ENCODE data around the gene C11orf71.

C11orf71 gene

DNA sequence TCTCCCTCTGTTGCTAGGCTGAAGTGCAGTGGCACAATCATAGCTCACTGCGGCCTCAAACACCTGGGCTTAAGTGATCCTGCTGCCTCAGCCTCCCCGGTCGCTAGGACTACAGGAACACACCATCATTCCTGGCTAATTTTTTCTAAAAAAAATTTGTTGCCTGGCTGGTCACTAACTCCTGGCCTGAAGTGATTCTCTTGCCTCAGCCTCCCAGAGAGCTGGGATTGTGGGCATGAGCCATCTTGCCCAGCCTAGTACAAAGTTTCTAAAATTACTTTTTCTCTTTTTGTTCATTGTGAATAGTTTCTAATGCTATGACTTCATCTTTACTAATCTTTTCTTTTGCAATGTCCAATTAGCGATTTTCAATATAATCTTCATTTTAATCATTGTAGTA, 12.6 kb upstream of the C11orf71 start:
- TF ChIP-seq, protein P1, sequence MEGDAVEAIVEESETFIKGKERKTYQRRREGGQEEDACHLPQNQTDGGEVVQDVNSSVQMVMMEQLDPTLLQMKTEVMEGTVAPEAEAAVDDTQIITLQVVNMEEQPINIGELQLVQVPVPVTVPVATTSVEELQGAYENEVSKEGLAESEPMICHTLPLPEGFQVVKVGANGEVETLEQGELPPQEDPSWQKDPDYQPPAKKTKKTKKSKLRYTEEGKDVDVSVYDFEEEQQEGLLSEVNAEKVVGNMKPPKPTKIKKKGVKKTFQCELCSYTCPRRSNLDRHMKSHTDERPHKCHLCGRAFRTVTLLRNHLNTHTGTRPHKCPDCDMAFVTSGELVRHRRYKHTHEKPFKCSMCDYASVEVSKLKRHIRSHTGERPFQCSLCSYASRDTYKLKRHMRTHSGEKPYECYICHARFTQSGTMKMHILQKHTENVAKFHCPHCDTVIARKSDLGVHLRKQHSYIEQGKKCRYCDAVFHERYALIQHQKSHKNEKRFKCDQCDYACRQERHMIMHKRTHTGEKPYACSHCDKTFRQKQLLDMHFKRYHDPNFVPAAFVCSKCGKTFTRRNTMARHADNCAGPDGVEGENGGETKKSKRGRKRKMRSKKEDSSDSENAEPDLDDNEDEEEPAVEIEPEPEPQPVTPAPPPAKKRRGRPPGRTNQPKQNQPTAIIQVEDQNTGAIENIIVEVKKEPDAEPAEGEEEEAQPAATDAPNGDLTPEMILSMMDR (IDR thresholded peaks at IDR 0.05; ENCODE audit: poor library complexity, severe bottlenecking), result no peak
- Histone ChIP-seq H3K9me3 (ENCODE audit: severe bottlenecking) (no peaks in the 10 kb centered on the region), H3K4me1 (ENCODE audit: insufficient read depth, poor library complexity, severe bottlenecking) (peaks cover 16% of the 10 kb centered on the region), H3K27ac (ENCODE audit: poor library complexity, severe bottlenecking) (peak overlapping the region; percentile 15), H3K36me3 (ENCODE audit: low read depth) (peaks cover 29% of the 10 kb centered on the region), H3K4me3 (ENCODE audit: severe bottlenecking) (no peak overlapping the region), H3K27me3 (ENCODE audit: insufficient read depth, poor library complexity, severe bottlenecking) (no peaks in the 10 kb centered on the region)
- no peak for DNase-seq (ENCODE audit: low spot score)
- no peak for ATAC-seq (ENCODE audit: low read depth)

- Histone ChIP-seq H3K27ac (ENCODE audit: poor library complexity, severe bottlenecking) (peak overlapping the region; percentile 86), H3K36me3 (ENCODE audit: low read depth) (peaks cover 45% of the 10 kb centered on the region), H3K27me3 (ENCODE audit: insufficient read depth, poor library complexity, severe bottlenecking) (no peaks in the 10 kb centered on the region), H3K9me3 (ENCODE audit: severe bottlenecking) (no peaks in the 10 kb centered on the region), H3K4me3 (ENCODE audit: severe bottlenecking) (peak overlapping the region; percentile 56), H3K4me1 (ENCODE audit: insufficient read depth, poor library complexity, severe bottlenecking) (peaks cover 8% of the 10 kb centered on the region)
- TF ChIP-seq, protein P1 (IDR thresholded peaks at IDR 0.05; ENCODE audit: poor library complexity, severe bottlenecking), result no peak
- DNase-seq (ENCODE audit: low spot score) (no peak), ATAC-seq (ENCODE audit: low read depth) (no peak)
Observed at GRCh38 chr11:114401311-114401710, 1.0 kb upstream of the C11orf71 start.

GRCh38 chr11:114400915-114401223, 558 bp upstream of the C11orf71 start:
- no peak for ATAC-seq (ENCODE audit: low read depth)

GRCh38 chr11:114399490-114400215, 658 bp downstream of the C11orf71 start:
- TF ChIP-seq, protein P1 (IDR thresholded peaks at IDR 0.05; ENCODE audit: poor library complexity, severe bottlenecking), result no peak
- Histone ChIP-seq H3K27me3 (ENCODE audit: insufficient read depth, poor library complexity, severe bottlenecking) (no peaks in the 10 kb centered on the region), H3K36me3 (ENCODE audit: low read depth) (peaks cover 28% of the 10 kb centered on the region), H3K4me3 (ENCODE audit: severe bottlenecking) (peak overlapping the region; percentile 56), H3K4me1 (ENCODE audit: insufficient read depth, poor library complexity, severe bottlenecking) (peaks cover 8% of the 10 kb centered on the region), H3K27ac (ENCODE audit: poor library complexity, severe bottlenecking) (peak overlapping the region; percentile 86), H3K9me3 (ENCODE audit: severe bottlenecking) (no peaks in the 10 kb centered on the region)
- ATAC-seq (ENCODE audit: low read depth), result peak; percentile 44
- DNase-seq (ENCODE audit: low spot score), result peak; percentile 61

More at GRCh38 chr11:114400915-114401223, 558 bp upstream of the C11orf71 start:
- Histone ChIP-seq H3K4me1 (ENCODE audit: insufficient read depth, poor library complexity, severe bottlenecking) (peaks cover 8% of the 10 kb centered on the region), H3K9me3 (ENCODE audit: severe bottlenecking) (no peaks in the 10 kb centered on the region), H3K27ac (ENCODE audit: poor library complexity, severe bottlenecking) (peak overlapping the region; percentile 86), H3K36me3 (ENCODE audit: low read depth) (peaks cover 41% of the 10 kb centered on the region), H3K27me3 (ENCODE audit: insufficient read depth, poor library complexity, severe bottlenecking) (no peaks in the 10 kb centered on the region), H3K4me3 (ENCODE audit: severe bottlenecking) (peak overlapping the region; percentile 56)
- TF ChIP-seq, protein P1 (IDR thresholded peaks at IDR 0.05; ENCODE audit: poor library complexity, severe bottlenecking), result no peak
- no peak for DNase-seq (ENCODE audit: low spot score)

GRCh38 chr11:114398303-114398920, 1.9 kb downstream of the C11orf71 start:
- peak overlapping the region; percentile 86 for H3K27ac ChIP-seq (ENCODE audit: poor library complexity, severe bottlenecking)
- peaks cover 16% of the 10 kb centered on the region for H3K36me3 ChIP-seq (ENCODE audit: low read depth)
- no peak overlapping the region for H3K4me3 ChIP-seq (ENCODE audit: severe bottlenecking)
- no peaks in the 10 kb centered on the region for H3K9me3 ChIP-seq (ENCODE audit: severe bottlenecking)
- no peak for DNase-seq (ENCODE audit: low spot score)
- no peaks in the 10 kb centered on the region for H3K27me3 ChIP-seq (ENCODE audit: insufficient read depth, poor library complexity, severe bottlenecking)
- ATAC-seq (ENCODE audit: low read depth), result no peak
- TF ChIP-seq, protein P1 (IDR thresholded peaks at IDR 0.05; ENCODE audit: poor library complexity, severe bottlenecking), result no peak
- H3K4me1 ChIP-seq (ENCODE audit: insufficient read depth, poor library complexity, severe bottlenecking), result peaks cover 8% of the 10 kb centered on the region

Data from RWPE2 (cell line).